ENCODE measurements around the gene EGLN2. TPM values are rescaled to one million over a fixed set of nuclear protein-coding genes. Genes with fewer than 3 reads are reported as not detected.
A peak's percentile ranks its signal among the peaks of the same experiment; 100 is the strongest.
"Not testable (repeated sequence)": the region's sequence is repeated elsewhere in the genome, so short reads cannot be mapped to it uniquely, and the experiment has no call there.

The EGLN2 gene
- total RNA-seq: 146 TPM

DNA sequence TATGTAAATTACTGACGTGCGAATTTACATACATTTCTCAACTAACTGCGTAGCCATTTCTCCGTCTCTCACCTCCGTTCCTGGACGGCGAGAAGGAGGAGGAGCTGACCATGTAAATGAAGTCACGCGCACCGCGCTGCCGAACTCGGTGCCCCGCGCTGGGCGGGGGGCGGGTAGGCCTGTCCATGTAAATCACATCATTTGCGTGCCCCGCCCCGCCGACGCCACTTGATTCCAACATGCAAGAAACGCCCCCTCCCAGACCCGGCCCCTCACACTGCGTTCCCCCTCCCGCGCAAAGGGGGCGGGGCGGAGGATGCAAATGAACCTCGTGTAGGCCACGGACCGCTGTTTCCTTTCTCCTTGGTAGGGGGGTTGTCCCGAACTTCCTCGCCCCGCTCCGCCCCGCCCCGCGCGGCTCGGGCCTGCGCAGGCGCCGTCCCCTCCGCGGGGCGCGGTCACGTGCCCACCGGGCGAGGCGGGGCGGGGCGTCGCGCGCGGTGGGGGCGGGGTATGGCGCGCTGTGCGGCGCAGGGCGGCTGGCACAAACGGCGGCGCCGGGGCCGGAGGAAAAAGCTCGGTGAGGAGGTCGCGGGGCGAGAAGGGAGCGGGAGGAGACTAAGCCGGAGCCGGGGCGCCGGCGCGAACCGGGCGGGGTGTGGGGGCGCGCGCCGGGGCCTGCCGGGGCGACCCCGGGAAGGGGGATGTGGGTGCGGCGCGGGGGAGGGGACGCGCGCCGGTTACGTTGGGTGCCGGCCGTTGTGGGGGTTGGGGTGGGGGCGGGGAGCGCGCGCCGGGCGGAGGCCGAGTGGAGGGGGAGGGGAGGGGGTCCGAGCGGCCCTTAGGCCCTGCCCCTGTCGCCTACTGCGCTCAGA, at the start of gene EGLN2:
Gene EGLN2, plus strand, starts transcription at position 509 of the 875 bp plus-strand sequence. CDS start 1,382 bp downstream, outside the sequence.
- DNase-seq (ENCODE audit: low read depth in 2 of 3, low spot score in 2 of 3): peak; percentile 99 to 100 (median 100)

DNA sequence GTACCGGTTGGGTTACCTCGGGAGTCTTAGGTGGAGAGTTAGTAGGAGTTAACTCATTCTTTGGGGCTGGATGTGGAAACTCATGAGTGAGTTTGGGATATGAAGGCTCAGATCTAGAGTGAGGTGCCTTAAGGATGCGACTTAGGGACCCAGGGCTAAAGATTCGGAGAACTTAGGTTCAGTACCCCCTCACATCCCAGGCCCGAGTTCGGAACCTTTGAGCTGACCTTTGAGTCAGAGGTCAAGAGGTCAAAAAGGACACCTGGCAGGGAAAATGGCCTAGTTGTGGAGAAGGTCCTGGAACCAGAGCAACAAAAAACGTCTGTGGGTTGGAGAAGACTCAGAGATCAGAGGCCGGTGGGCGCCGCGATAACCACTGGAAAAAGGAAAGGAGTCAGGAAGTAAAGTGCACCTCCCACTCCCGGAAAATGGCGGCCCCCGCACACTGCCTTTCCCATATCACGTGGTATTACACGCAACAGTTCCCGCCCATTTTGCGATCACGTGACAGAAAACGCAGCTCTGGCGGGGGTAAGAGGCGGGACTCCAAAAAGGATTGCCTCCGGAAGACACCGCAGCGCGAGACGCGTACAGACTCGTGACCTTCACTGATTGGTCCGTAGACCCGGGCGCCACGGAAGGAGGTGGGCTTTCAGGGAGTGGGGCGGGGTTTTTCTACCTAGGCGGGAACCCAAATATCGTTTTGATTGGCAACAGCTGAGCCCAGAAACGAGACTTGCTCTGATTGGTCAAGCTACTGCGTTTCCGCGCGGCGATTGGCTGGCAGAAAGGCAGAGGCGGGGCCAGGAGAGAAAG, 48.7 kb upstream of the EGLN2 start, which contains the start of gene ACTMAP:
Gene ACTMAP, minus strand, starts transcription at position 420 of the 816 bp plus-strand sequence. CDS start 674 bp downstream, outside the sequence.
- DNase-seq (ENCODE audit: low read depth in 2 of 3, low spot score in 2 of 3): peak; percentile 94 to 100 (median 100)

DNA sequence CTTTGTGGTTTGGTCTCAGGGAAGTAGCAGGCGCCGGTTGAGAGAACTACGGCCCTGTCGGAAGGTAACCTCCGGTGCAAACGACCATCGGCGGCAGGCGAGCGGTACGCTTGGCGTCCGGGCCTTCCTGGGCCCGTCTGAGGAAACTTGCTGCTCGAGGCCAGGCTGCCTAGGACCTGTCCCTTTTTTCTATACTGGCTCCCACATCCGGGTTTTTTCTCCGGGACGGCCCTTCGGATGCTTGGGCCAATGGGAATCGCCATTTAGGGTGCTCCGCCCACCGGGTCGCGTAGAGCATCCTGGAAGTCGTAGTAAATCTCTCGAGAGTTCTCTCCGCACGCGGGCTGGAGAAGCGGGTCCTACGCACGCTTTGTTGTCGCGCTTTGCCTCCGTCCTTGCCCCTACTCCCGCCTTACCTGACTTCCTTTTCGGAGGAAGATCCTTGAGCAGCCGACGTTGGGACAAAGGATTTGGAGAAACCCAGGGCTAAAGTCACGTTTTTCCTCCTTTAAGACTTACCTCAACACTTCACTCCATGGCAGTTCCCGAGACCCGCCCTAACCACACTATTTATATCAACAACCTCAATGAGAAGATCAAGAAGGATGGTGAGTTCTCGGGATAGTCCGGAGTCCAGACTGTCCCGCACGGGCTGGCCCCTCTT, 48.0 kb upstream of the EGLN2 start, which contains the start of gene SNRPA:
Gene SNRPA, plus strand, starts transcription at position 330 of the 664 bp plus-strand sequence. Its CDS starts 206 bp downstream, at position 536.
- DNase-seq (ENCODE audit: low read depth in 2 of 3, low spot score in 2 of 3): peak in 2 of 3 donors; percentile 97 to 98

- no peak for DNase-seq (ENCODE audit: low read depth in 2 of 3, low spot score in 2 of 3)
Measured at GRCh38 chr19:40752257-40752781, 46.7 kb upstream of the EGLN2 start.

GRCh38 chr19:40754611-40755247, 44.3 kb upstream of the EGLN2 start:
- DNase-seq (ENCODE audit: low read depth in 2 of 3, low spot score in 2 of 3): no peak

DNA sequence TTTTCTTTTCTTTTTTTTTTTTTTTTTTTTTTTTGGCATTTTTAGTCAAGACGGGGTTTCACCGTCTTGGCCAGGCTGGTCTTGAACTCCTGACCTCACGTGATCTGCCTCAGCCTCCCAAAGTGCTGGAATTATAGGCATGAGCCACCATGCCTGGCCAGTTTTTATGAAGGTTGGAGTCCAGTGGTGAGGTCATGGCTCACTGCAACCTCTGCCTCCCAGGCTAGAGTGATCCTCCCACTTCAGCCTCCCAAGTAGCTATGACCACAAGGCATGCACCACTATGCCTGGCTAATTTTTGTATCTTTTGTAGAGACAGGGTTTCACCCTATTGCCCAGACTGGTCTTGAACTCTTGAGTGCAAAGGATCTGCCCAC, 43.8 kb upstream of the EGLN2 start:
- DNase-seq (ENCODE audit: low read depth in 2 of 3, low spot score in 2 of 3): no peak

DNA sequence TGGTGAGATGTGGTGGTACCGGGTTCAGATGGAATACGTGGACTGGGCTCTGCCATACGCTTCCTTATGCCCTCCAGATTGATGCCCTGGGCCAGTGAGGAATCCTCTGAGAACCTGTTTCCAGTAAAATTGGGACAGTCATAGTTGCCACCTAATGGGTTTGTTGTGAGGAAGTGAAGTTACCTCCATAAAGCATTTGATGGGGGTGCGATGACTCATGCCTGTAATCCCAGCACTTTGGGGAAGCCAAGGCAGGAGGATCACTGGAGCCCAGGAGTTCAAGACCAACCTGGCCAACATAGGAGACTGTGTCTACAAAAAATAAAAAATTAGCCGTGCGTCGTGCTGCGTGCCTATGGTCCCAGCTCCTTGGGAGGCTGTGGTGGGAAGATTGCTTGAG, 43.2 kb upstream of the EGLN2 start:
- no peak for DNase-seq (ENCODE audit: low read depth in 2 of 3, low spot score in 2 of 3)

- no peak for DNase-seq (ENCODE audit: low read depth in 2 of 3, low spot score in 2 of 3)
Measured at GRCh38 chr19:40756502-40757110, 42.4 kb upstream of the EGLN2 start.

DNA sequence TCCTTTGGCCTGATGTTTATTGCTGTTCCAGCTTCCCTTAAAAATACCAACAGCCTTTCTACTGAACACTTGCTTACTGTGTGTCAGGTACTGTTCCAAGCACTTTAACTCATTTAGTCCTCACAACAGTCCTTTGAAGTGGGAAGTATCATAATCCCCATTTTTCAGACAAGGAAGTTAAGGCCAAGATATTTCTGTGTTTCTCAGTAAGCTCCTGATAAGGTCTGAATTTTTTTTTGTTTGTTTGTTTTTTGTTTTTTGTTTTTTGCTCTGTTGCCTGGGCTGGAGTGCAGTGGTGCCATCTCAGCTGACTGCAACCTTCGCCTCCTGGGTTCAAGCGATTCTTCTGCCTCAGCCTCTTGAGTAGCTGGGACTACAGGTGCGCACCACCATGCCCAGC, 40.5 kb upstream of the EGLN2 start:
- DNase-seq (ENCODE audit: low read depth in 2 of 3, low spot score in 2 of 3): no peak

- DNase-seq (ENCODE audit: low read depth in 2 of 3, low spot score in 2 of 3): no peak
Measured at GRCh38 chr19:40759352-40759751, 39.6 kb upstream of the EGLN2 start.

DNA sequence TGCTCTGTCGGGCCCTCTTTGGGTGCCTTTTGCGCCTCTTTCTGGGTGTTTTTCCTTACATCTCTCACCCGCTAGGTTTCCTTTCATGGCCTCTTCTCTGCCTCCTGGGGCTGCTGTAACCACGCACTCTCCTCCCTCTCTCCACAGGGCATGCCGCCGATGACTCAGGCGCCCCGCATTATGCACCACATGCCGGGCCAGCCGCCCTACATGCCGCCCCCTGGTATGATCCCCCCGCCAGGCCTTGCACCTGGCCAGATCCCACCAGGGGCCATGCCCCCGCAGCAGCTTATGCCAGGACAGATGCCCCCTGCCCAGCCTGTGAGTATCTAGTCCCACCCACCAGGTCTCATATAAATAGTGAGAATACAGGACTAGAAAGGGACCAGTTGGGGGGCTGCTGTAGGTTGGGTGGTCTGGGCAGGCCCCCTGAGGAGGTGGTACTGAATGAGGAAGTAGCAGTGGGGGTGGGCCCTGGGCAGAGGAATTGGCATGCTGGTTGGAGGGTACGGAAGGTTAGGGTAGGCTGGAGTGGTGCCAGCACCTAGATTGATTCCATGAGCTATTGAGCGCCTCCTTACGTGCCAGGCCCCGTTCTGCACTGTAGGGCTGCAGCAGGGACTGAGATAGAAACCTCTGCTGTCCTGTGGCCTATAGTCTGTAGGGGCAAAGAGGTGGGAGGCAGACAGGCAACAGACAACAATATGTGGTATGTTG, 36.1 kb upstream of the EGLN2 start:
- no peak for DNase-seq (ENCODE audit: low read depth in 2 of 3, low spot score in 2 of 3)

- DNase-seq (ENCODE audit: low read depth in 2 of 3, low spot score in 2 of 3): no peak
Measured at GRCh38 chr19:40763526-40763925, 35.5 kb upstream of the EGLN2 start.

GRCh38 chr19:40763963-40764362, 35.0 kb upstream of the EGLN2 start:
- DNase-seq (ENCODE audit: low read depth in 2 of 3, low spot score in 2 of 3): no peak

- DNase-seq (ENCODE audit: low read depth in 2 of 3, low spot score in 2 of 3): not testable (repeated sequence)
Measured at GRCh38 chr19:40766385-40766784, 32.6 kb upstream of the EGLN2 start.

DNA sequence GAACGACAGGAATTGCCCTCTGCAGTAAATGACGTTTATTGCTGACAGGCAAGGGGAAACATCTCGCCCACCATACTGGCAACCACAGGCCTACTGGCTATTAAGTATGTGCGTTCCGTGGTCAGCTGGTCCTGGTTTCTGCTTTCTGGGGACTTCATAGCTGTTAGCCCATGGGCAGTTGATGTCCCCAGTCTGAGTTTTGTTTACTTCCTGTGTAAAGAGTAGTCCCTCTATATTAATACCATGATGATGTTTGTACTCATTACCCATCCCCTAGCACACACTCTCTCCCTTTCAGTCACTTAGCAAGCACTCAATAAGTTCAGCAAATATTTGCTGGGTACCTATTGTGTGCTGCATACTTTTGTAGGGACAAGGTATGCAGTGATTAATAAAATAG, 30.1 kb upstream of the EGLN2 start:
- no peak for DNase-seq (ENCODE audit: low read depth in 2 of 3, low spot score in 2 of 3)

GRCh38 chr19:40771101-40771862, 27.7 kb upstream of the EGLN2 start:
- peak in 1 of 3 donors; percentile 13 for DNase-seq (ENCODE audit: low read depth in 2 of 3, low spot score in 2 of 3)

- no peak for DNase-seq (ENCODE audit: low read depth in 2 of 3, low spot score in 2 of 3)
Measured at GRCh38 chr19:40774916-40775631, 23.9 kb upstream of the EGLN2 start, which contains the start of gene MIA. MIA (plus strand) TSS chr19:40775521; CDS start chr19:40775543, 22 bp downstream.

Measured in hematopoietic multipotent progenitor cell (in vitro differentiated cells).